HG02610 (cell line): ENCODE data around the gene ELFN2.

Experiments used
- ATAC-seq: cut with Tn5 transposase; IDR thresholded peaks from one replicate; pipeline ENCODE4 v1.9.1; 2021; ENCODE audit warnings: mild to moderate bottlenecking, moderate library complexity; ENCODE audit not compliant: unreplicated experiment

ELFN2 gene

DNA sequence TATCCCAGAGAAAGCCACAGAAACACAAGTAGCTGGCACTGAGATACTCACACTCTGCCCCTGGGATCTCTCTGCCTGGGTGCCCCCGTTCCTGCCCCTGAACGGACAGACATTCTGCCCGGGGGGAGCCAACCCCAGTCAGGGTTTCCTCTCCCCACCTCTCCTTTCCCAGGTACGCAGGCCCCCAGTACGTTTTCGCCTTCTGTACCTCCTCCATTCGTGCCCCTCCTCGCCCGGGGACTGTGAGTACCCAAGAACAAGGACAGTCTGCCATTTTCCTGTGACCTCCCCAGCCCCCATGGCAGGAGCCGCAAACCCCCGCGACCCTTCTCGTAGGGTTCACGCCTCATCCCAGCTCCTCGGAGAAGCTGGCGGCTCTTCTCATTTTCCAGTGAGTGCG lies 29.1 kb upstream of the ELFN2 start:
- ATAC-seq = no peak

DNA sequence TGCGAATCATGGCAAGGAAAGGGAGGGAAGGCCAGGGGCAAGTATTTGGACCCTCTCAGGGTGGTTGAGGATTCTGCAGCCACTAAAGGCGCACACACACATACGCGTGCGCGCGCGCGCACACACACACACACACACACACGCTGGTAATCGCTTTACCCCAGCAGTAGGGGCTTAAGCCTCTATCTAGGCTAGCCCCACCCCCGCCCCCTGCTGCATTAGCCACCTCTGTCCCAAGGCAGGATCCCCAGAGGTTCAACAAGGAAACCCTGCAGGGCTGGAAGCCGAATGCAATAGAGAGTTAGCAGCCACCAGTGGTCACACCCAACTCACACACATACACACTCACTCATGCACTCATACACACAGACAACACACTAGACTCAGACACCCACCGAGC lies 28.6 kb upstream of the ELFN2 start:
- ATAC-seq = no peak

DNA sequence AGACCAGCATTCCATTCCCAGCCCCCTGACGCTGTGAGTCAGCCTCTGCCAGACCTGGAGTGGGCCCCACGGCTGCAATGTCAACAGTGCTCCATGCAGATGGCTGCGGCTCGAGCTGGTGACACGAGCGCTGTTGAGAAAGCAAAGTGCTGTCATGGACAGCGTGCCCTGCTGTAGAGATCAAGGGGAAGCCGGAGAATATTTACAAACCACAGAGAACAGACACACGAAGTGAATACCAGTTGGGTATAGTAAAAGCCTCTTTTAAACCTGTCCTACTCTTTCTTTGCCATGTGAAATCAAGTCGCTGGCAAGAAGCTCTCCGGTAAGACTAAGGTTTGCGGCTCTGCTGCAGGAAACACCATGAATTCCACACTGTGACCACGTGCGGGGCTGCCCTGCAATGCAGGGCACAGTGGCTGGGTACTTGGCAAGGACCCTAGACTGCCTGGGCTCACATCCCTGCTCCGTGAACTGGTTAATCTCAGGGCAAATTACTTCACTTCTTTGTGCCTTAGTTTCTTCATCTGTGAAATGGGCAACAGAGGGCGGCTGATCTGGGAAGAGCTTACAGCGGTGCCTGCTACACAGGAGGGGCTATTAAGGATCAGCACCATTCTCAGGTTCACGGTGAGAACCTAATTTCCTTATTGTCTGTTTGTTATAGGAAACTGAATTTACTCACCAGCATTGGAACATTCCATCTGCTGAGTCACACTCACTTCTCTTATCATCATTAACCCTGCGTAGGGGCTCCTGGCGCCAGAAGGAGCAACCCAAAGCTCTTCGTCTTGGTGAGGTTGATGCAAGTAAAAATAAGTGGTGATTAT lies 27.8 kb upstream of the ELFN2 start:
- no peak for ATAC-seq

DNA sequence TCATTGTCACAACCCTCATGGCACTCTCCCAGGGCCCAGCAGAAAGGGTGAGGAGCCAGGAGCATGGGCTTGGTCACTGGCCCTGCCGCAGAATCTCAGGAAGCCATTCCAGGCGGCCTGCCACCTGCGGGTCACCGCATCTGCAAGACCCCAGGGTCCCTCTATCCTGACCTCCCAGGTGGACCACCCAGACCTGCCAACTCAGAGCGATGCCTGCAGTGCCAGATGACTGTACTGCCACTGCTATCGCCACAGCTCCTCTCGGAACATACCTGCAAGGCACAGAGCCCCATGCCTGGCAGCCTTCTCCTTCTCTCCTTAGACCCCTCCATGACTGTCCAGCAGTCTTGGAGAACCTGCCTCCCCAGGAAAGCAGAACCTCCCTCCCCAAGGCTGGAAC lies 26.4 kb upstream of the ELFN2 start:
- no peak for ATAC-seq

DNA sequence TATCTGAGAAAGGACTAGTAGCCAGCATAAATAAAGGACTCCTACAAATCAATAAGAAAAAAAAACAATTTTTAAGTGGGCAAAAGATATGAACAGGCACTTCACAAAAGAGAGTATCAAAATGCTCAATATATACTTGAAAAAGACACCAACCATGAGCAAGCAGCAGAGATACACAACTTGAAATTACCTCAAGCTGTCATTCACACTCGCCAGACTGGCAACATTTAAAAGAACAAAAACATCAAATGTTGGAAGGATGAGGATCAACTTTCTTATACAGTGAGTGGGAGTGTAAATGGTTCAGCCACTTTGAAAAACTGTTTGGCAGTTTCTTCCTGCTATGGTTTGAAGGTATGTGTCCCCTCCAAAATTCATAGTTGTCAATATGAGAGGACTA lies 23.9 kb upstream of the ELFN2 start:
- no peak for ATAC-seq

DNA sequence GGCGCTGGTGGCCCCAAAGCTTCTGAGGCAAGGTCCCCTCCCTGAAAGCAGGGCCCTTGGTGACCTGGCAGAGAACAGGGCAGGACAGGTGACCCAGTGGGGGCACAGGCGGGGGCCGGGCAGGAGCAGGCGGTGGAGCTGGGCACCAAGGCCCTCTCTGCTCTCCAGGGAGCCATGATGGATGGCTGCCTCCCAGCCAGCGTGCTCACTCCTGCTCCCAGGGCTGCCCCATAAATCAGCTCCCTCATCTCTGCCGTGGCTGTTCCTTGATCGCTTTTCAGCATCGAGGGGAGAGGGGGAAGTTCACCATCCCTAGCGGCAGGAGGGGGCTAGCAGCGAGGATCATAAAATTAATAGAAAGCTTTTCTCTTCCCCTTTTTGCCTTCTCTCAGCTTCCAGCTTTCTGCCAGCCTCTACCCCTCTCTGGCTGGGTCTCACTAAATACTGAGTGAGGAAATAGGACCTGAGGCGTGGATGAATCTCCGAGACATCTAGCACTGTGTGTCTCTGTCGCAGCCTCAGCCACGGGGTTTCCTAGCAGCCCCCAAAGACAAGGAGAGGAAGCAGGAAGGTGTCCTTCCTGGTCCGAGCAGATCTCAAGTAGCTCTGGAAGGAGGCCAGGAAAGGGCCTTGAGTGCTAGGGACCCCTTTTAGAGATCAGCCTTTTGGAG lies 22.2 kb upstream of the ELFN2 start:
- ATAC-seq = no peak

DNA sequence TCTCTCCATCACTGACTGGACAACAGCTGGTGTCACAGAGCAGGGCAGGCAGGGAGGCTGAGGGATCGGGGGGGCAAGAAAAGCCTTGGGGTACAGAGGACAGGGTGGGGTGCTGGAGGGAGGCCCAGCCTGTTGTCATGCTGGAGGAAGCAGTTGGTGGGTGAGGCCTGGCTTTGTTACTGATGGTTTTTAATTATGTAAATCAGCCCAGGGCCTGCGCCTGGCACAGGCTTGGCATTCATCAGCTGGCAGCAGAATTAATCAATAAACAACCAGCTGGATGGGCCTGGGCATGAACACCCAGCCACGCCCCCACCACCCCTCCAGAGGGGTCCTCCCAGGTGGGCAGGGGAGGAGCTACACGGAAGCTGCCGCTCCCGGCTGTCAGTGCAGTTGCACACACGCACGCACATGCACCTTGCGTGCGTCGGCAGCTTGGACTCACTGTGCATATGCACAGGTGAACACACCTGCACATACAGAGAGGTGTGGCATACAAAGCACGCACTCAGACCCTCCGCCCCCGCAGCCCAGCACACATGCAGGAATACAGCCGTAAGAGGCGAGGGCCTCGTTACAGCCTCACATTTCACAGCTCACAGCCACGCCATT lies 21.3 kb upstream of the ELFN2 start:
- ATAC-seq = no peak

DNA sequence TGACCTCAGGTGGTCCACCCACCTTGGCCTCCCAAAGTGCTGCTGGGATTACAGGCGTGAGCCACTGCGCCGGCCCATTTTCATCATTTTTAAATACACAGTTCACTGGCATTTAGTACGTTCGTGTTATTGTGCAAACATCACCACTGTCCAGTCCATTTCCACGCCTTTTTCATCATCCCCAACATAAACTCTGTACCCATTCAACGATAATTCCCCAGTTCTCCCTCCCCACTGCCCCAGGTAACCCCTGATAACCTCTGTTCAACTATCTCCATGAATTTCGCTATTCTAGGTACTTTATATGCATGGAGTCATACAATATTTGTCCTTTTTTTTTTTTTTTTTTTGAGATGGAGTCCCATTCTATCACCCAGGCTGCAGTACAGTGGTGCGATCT lies 18.2 kb upstream of the ELFN2 start:
- ATAC-seq = no peak

DNA sequence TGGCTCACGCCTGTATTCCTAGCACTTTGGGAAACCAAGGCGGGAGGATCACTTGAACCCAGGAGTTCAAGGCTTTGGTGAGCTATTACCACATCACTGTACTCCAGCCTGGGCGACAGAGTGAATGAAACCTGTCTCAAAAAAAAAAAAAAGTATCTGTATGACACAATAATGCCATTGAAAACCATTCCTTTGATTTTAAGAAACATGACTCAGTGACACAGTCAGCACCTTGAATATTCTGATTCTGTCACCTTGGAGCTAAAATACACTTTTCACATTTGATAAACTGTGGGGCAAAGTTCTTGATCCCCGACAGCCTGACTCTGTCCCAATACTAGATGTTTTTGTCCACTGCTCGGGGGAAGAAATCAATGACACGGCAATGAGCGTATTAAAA lies 16.7 kb upstream of the ELFN2 start:
- ATAC-seq = no peak

DNA sequence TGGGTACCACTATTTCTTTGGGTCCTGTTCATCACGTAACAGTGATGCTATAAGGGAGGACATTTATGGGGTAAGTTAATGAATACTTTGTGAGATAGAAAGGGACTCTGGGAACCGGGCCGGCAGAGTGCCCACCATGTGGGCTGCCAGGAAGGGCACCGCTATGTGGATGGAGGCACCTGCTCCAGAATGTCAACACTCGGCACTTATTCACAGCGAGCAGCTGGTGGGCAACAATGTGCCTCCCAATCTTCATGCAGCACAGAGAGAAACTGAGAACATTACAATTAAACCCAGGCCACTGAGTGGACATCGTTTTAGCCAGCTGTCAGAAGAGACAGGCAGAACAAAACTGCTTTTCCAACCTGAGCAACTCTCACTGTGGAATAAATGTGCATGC lies 15.8 kb upstream of the ELFN2 start:
- ATAC-seq = no peak

DNA sequence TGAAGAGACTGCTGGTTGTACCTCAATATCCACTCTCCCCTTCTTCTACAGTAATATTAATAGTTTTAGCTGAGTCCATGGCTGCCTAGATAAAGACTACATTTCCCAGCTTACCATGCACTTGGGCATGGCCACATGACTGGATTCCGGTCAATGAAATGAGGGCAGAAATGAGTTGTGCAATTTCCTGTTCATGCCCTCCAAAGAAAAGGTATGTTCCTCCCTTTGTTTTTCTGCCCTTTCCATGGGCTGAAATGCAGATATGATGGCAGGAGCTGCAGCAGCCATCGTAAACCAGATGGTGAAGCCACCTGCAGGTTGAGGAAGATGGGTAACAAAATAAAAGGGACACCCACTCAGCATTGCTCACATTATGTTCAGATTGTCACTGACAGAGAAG lies 15.3 kb upstream of the ELFN2 start:
- ATAC-seq = no peak

DNA sequence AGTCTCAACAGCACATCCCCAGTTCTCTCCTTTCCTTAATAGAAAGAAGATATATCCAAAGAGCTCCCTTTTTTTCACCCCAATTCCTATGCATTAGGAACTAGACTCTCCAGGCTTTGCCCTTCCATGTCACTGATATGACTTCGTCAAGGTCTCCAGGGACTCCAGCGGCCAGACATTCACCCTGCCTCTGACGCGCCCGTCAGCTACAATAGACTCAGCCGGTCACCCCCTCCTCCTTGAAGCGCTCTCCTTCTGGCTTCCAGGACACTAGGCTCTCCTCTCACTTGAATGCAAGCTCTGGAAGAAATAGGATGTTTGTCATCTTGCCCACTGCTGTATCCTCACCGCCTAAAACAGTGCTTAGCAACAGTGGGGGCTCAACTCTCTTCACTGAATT lies 14.9 kb upstream of the ELFN2 start:
- ATAC-seq = no peak

DNA sequence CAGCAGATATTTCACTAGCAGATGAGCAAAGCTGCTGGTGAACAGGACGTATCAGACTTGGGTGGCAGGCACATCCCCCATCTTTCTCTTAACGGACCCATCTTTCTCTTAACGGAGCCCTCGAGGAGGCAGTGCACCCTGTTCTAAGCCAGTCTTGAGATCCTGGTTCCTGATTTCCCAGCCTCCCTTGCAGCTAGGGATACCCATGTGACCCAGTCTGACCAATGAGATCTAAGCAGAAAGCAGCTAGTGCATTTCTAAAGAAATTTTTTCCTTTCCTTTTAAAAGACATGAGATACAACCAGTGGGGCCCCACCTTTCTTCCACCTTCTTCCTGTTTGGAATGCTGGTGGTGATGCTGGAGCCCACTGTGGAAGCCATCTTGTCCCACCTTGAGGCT lies 13.6 kb upstream of the ELFN2 start:
- ATAC-seq = no peak

DNA sequence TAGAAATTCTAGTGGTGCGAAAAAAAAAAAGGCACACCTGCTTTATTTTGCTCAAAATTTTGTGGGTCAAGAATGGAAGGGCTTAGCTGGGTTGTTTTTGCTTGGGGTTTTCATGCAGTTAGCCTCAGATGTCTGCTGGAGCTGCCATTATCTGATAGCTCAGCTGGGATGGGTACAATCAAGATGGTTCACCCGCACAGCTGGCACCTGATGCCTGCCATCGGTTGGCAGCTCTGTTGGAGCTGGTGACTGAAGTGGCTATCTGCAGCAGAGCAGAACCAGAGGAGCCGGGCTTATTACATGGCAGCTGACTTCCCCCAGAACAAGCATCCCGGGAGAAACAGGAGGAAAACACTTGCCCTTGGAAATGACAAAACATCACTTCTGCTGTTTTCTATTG lies 12.1 kb upstream of the ELFN2 start:
- ATAC-seq = no peak

DNA sequence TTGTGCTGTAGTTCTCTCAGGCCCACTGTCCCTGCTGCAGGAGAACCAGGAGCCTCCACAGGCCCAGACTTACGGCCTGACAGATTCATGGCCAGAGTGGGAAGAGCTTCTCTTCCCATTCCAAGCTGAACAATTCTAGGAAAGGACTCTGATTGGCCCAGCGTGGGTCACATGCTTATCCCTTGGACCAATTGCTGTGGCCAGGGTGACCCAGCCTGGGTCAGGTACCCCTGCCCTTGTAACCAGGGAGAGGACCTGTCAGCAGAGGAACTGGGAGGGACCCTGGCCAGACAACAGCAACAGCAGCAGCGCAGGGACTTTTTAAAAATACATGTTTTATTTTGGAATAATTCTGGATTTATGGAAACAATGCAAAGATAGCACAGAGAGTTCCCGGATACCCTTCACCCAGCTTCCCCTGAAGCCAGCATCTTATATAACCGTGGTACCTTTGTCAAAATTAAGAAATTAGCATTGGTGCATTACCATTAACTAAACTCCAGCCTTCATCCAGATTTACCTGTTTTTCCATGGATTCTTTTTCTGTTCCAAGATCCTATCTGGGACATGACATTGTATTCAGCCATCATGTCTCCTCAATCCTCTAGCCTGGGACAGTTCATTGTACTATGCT lies 8.8 kb upstream of the ELFN2 start:
- no peak for ATAC-seq

DNA sequence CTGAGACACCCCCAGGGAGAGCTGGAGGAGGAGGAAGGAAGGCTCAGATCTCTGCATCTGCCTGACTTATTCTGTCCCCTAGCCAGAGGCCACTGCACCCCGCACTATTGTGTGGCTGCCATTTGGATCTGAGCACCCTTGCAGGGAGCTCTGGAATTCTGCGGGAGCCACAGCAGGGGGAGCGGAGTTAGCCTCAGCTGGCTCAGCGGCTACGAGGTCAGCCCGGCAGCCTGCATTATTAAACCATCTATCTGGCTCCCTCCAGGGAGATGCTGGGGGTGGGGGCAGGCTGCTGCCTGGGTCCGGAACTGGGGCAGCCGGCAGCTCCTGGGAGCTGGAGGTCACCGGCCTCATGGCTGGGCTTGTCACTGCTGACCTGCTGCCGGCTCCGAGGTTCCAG lies 6.5 kb upstream of the ELFN2 start:
- ATAC-seq = no peak

DNA sequence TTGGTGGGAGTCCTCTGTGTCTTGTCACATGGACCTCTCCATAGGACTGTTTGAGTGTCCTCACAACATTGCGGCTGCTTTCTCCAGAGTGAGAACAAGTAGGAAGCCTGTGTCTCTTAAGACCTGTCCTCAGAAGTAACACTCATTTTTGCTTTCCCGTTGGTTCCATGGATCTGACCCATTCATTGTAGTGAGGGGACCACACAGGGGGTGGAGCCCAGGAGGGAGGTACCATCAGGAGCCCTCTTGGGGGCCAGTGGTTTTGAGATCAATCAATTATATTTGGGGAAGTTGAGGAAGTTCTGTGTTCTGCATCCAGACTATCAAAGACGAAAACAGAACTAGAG lies 5.4 kb upstream of the ELFN2 start:
- no peak for ATAC-seq

DNA sequence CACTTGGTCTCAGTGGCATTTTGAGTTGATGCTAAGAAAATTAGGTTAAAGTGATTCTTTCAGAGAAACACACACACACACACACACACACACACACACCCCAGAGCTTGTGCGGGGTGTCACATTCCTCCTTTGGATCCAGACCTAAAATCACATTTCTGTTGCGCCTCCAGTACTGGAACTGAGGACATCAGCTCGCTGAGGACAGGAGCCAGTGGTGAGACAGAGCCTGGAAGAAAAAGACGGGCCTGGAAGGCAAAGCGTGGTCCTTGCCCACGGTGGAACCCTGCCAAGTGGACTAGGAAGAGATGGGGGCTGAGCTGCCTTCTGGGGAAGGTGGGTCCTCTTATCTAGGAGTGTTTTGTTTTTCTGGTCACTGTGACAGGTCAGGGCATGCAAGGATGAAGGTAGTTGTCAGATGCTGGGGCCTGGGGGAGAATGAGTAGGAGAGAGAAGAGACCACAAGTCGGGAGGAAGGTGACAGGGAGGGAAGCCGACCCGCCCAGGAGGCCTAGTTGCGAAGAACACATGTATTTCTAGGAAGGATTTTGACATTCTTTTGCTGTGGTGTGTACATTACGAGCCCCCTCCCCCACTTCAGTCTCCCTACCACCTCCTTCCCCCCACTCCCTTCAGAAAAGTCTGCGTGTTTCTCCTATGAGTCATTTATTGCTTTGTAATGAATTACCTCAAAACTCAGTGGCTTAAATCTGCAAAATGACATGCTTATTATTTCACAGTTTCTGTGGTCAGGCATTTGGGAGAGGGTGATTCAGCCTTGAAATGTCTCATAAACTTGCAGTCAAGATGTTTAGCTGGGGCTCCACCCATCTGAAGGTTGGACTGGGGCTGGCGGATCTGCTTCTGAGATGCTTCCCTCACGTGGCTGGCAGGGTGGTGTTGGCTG lies 4.8 kb upstream of the ELFN2 start:
- no peak for ATAC-seq

DNA sequence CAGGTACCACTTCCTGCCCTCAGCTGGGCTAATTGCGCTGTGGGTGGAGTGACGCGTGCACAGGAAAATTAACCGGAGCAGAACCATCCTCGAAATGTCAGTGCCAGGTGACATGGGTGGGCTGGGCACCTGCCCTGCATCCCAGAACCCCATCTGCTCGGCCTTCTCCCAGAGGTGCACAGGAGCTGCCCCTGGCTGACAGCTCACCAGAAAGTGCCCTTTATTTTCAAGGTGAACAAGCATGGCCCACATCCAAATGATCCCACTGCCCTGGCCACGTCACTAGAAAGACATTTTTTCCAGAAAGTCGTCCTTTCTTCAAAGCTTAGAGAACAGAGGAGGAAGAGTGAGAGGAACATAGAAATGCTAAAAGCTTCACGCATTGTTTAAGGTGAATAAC lies 4.1 kb upstream of the ELFN2 start:
- ATAC-seq = no peak

DNA sequence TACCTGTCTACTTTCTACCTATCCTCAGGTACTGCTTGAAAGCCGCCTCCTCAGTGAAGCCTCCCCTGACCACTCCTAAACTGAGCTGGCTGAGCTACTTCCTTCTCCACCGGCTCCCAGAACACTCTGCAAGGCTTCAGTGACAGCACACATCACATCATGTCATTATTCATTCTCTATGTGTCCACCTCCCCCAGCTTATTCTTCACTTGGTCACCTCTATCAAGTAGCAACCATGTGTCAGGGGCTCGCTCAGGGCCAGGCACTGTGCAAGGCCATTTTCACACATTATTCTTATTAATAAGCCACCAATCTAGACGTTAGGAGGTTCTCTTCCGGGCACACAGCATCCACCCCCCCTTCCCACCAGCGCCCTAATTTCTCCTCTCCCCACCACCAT lies 3.7 kb upstream of the ELFN2 start:
- ATAC-seq = no peak
